Fibroblast of pulmonary artery (primary cell): ENCODE measurements around the gene MATN3.

Experiments
- DNase-seq: peaks from one replicate; pipeline ENCODE4 v3.0.0-alpha.2; 2010; ENCODE audit warnings: low read depth
- H3K4me3 ChIP-seq: replicated peaks from 2 replicates; pipeline ENCODE4 v1.5.1; 2011; ENCODE audit warnings: low read depth, mild to moderate bottlenecking, control low read depth, low read length, moderate library complexity
- CTCF ChIP-seq: IDR thresholded peaks from 2 replicates; pipeline ENCODE4 v1.5.1; 2011; ENCODE audit warnings: mild to moderate bottlenecking, control low read depth, low read length, inconsistent platforms; ENCODE audit errors: missing control alignments

Gene MATN3

DNA sequence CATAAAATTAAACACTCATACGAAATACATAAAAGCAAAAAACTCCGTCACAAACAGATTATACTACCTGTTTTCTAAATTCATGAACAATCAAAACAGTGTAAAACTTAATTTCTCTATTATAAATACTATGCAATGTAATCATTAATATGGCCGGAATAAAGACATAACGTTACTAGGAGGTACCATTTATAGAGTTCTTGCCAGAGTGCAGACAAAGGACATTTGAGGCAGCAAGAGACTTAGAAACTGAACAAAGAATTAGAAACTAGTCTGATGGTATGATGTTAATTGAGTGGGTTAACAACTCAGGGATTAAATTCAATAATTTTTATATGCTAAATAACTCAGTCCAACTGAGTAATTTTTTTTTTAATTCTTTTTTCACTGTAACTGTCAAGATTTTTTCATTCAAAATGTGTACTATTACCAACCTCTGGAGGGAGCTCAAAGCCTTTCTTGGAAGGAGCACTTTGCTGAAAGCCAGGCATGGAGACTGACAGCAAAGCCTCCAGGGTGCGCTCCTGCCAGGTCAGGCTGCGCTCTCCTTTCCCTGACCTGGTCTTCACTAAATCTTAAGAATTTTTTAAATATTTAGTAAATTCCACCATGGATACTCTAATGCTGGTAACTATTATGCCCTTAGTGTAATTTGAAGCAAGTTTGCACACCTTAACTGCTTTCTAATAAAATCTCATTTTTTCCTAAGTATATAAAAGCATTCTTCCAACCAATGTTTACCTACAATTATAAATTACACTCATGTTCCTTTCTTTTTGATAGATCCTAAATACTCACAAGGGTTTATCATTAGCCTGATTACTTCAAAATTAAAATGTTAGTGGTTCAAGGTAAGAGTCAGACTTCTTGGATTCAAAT, 56.7 kb downstream of the MATN3 start:
- peak; percentile 90 for TF ChIP-seq CTCF
- no peak overlapping the region for H3K4me3 ChIP-seq
- DNase-seq = peak; percentile 85

DNA sequence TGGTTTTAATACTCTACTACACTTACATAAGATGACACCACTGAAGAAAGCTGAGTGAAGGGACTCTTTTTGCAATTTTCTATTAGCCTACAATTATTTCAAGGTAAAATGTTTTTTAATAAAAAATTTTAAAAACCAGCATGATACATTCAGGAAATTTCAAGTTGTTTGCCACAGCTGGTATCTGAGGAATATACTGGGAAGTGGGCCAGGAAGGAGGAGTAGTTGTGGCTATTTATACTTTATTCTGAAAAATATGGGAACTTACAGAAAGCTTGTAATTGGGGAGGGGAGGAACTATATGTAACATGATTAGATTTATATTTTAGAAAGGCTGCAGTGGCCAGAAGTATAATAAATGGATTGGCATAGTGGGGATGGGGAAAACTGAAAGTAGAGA, 63.4 kb downstream of the MATN3 start:
- DNase-seq = peak; percentile 68
- no peak for TF ChIP-seq CTCF
- no peak overlapping the region for H3K4me3 ChIP-seq

- TF ChIP-seq CTCF = no peak
- no peak overlapping the region for H3K4me3 ChIP-seq
- no peak for DNase-seq
These were observed 65.1 kb downstream of the MATN3 start for GRCh38 chr2:19947184-19947940.

GRCh38 chr2:19944205-19944845, 68.1 kb downstream of the MATN3 start:
- H3K4me3 ChIP-seq = no peak overlapping the region
- DNase-seq = no peak
- TF ChIP-seq CTCF = no peak

DNA sequence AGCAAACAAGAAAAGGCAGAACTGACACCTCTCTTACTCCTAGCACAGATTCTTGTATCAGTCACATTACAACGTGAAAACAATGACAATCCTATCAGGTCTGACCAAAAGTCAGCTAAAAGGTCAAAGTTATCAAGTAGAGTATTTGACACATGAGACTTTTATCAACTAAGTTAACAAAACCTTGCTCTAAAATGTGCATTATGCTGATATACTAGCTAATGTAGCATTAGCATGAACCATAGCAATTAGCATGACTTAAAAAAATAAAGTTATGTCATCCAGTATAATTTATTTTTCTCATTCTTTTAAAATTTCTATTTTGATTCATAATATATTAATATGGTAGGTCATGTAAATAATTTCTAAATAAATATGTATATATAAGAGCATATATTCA, 69.3 kb downstream of the MATN3 start:
- no peak for TF ChIP-seq CTCF
- H3K4me3 ChIP-seq = no peak overlapping the region
- no peak for DNase-seq

GRCh38 chr2:19942199-19942598, 70.3 kb downstream of the MATN3 start:
- H3K4me3 ChIP-seq = no peak overlapping the region
- no peak for TF ChIP-seq CTCF
- DNase-seq = peak; percentile 8
